Superior temporal gyrus (tissue), 1 donor: ENCODE measurements around the gene MPIG6B.

Experiments
- DNase-seq: peaks from one replicate; pipeline ENCODE4 v3.0.0-alpha.2; 2016; ENCODE audit errors: extremely low spot score

MPIG6B gene

GRCh38 chr6:31767096-31767645, 44.0 kb downstream of the MPIG6B start:
- no peak for DNase-seq

- peak; percentile 16 for DNase-seq
These were observed 45.4 kb downstream of the MPIG6B start for GRCh38 chr6:31768363-31769257.

GRCh38 chr6:31769684-31770371, 46.7 kb downstream of the MPIG6B start:
- no peak for DNase-seq

GRCh38 chr6:31770860-31771259, 47.7 kb downstream of the MPIG6B start:
- no peak for DNase-seq

- DNase-seq = no peak
These were observed 48.8 kb downstream of the MPIG6B start for GRCh38 chr6:31771992-31772358.

- no peak for DNase-seq
These were observed 52.0 kb downstream of the MPIG6B start for GRCh38 chr6:31775184-31775583.

- no peak for DNase-seq
These were observed 52.7 kb downstream of the MPIG6B start for GRCh38 chr6:31775633-31776484.
